Measurements from ENCODE around the gene ODAD4.

Gene ODAD4

GRCh38 chr17:41915020-41915419 is 15.4 kb upstream of the ODAD4 start:
- TF ChIP-seq, protein P1, sequence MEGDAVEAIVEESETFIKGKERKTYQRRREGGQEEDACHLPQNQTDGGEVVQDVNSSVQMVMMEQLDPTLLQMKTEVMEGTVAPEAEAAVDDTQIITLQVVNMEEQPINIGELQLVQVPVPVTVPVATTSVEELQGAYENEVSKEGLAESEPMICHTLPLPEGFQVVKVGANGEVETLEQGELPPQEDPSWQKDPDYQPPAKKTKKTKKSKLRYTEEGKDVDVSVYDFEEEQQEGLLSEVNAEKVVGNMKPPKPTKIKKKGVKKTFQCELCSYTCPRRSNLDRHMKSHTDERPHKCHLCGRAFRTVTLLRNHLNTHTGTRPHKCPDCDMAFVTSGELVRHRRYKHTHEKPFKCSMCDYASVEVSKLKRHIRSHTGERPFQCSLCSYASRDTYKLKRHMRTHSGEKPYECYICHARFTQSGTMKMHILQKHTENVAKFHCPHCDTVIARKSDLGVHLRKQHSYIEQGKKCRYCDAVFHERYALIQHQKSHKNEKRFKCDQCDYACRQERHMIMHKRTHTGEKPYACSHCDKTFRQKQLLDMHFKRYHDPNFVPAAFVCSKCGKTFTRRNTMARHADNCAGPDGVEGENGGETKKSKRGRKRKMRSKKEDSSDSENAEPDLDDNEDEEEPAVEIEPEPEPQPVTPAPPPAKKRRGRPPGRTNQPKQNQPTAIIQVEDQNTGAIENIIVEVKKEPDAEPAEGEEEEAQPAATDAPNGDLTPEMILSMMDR (IDR thresholded peaks at IDR 0.05): no peak

- TF ChIP-seq, protein P1 (IDR thresholded peaks at IDR 0.05): no peak
Observed at GRCh38 chr17:41915566-41915965, 14.9 kb upstream of the ODAD4 start.

DNA sequence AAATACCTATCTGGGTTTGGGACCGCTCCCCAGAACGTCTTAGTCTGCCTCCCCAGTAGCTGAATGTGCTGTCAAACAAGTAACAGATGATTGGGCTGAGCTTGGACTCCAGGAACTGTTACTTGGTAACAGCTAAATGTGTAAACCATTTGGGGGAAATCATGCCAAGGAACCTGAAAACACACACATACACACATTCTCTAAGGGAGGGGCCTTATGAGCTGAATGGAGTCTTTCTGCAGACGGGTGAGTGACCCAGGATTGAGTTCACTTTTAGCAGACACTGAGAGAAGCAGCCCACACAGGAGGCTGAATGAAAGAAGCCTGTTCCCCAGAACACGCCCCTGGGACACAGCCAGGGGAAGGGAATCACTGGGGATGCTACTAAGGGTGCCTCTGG is 13.2 kb upstream of the ODAD4 start:
- TF ChIP-seq, protein P1 (IDR thresholded peaks at IDR 0.05): no peak

- TF ChIP-seq, protein P1 (IDR thresholded peaks at IDR 0.05): no peak
Observed at GRCh38 chr17:41917679-41918313, 12.6 kb upstream of the ODAD4 start.

GRCh38 chr17:41918314-41919164 is 11.9 kb upstream of the ODAD4 start, which contains the start of gene ACLY:
ACLY (minus strand) TSS chr17:41918951; CDS start chr17:41913873, 5,078 bp downstream.
- TF ChIP-seq, protein P1 (IDR thresholded peaks at IDR 0.05): no peak

GRCh38 chr17:41919165-41919817 is 11.1 kb upstream of the ODAD4 start:
- TF ChIP-seq, protein P1 (IDR thresholded peaks at IDR 0.05): no peak

DNA sequence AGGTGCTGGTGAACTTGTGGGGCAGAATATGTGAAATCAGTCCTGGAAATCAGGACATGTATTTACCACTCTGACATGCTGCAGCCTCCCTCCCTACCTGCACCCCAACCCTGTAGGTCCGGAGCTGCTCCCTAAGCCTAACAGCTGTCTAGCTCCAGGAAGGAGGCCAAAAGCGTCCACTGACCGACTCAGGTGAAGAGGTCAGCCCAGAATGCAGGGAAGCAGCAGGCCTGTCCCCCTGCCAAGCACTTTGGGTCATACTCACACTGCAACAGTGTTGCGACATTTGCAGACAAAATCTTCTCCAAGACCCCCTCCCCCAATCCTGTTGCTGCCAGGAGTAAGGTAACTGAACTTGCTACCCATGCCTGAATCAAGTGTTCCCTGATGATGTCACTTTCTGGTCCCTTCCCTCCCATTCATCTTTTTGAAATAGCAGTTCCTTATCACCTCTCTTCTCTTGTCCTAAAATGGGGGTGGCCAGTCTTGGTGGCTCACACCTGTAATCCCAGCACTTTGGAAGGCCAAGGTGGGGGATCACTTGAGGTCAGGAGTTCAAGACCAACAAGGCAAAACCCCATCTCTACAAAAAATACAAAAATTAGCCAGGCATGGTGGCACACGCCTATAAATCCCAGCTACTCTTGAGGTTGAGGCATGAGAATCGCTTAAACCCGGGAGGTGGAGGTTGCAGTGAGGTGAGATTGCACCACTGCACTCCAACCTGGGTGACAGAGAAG is 10.4 kb upstream of the ODAD4 start:
- TF ChIP-seq, protein P1 (IDR thresholded peaks at IDR 0.05): no peak

Data from LNCAP (cell line).